HEK293 (cell line): ENCODE data around the gene ARFGEF2.

ENCODE experiments used
- KLF9 ChIP-seq: fragments of 450-650 bp; formaldehyde crosslinking; IDR thresholded peaks from 2 replicates; pipeline ENCODE4 v1.5.1; 2016; ENCODE audit warnings: missing biosample characterization, missing genetic modification characterization, low read depth
- YY2 ChIP-seq: fragments of 450-650 bp; formaldehyde crosslinking; IDR thresholded peaks from 2 replicates; pipeline ENCODE4 v1.5.1; 2016; ENCODE audit warnings: missing biosample characterization, missing genetic modification characterization
- ZBTB1 ChIP-seq: fragments of 450-650 bp; formaldehyde crosslinking; IDR thresholded peaks from 2 replicates; pipeline ENCODE4 v1.5.1; 2016; ENCODE audit warnings: missing biosample characterization, missing genetic modification characterization
- ZBTB21 ChIP-seq: fragments of 450-650 bp; formaldehyde crosslinking; IDR thresholded peaks from 2 replicates; pipeline ENCODE4 v1.5.1; 2017; ENCODE audit warnings: missing biosample characterization, missing genetic modification characterization
- ZNF133 ChIP-seq: fragments of 450-650 bp; formaldehyde crosslinking; IDR thresholded peaks from 2 replicates; pipeline ENCODE4 v1.5.1; 2016; ENCODE audit warnings: missing biosample characterization, missing genetic modification characterization
- ZNF155 ChIP-seq: fragments of 450-650 bp; formaldehyde crosslinking; IDR thresholded peaks from 2 replicates; pipeline ENCODE4 v1.5.1; 2016; ENCODE audit warnings: missing biosample characterization, missing genetic modification characterization
- TF ChIP-seq, protein P1 (sequence below): fragments of 450-650 bp; formaldehyde crosslinking; IDR thresholded peaks from 2 replicates; pipeline ENCODE4 v1.5.1; 2016; ENCODE audit warnings: missing biosample characterization, missing genetic modification characterization
- TF ChIP-seq, protein P2 (sequence below): IDR thresholded peaks from 2 replicates; pipeline ENCODE4 v1.6.1; 2011; ENCODE audit warnings: mild to moderate bottlenecking, low read depth, low read length, borderline replicate concordance
- TF ChIP-seq, protein P3 (sequence below): fragments of 450-650 bp; formaldehyde crosslinking; IDR thresholded peaks from 2 replicates; pipeline ENCODE4 v1.5.1; 2016; ENCODE audit warnings: missing biosample characterization, missing genetic modification characterization

DNA sequence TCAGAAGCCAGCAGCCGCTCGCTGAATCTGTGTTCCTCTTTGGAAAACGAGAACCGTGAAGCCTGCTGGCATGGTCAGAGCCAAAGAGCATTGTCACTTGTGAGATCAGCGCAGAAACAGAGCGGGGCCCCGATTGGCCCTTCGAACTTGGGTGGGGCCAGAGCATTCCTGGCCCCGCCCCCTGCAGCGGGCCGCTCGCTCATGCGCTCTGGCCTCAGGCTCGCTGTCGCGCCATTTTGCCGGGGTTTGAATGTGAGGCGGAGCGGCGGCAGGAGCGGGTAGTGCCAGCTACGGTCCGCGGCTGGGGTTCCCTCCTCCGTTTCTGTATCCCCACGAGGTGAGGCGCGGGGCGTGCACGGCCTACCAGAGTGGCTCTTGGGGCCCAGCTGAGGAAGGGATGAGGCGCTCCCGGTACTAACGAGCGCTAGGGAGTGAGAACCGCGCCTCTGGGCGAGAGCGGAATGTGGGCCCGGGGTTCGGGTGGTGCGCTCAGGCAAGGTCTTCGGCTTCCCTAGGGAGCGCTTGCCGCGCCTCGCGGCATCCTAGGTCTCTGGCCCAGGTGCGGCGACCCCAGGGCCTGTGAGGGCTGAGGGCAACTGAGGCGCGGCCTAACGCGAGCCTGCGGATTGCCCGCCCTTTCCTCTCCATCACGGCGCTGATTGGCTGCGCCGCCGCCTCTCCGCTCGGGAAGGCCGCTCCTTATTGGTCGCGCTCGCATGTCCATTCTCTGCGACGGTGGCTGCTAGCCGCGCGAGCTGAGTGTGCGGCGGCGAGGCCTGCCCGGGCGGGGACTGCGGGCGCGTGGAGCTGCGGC lies 124.8 kb downstream of the ARFGEF2 start, which contains the start of gene CSE1L:
- TF ChIP-seq KLF9 (tag by site-specific recombination) (peak; percentile 53), ZNF155 (no peak), ZBTB21 (tag by site-specific recombination) (no peak), ZNF133 (tag by site-specific recombination) (no peak), YY2 (peak; percentile 34; the same call in 1 of the 2 replicates), ZBTB1 (tag by site-specific recombination) (peak; percentile 62; the same call in 1 of the 2 replicates)
- TF ChIP-seq, protein P1, sequence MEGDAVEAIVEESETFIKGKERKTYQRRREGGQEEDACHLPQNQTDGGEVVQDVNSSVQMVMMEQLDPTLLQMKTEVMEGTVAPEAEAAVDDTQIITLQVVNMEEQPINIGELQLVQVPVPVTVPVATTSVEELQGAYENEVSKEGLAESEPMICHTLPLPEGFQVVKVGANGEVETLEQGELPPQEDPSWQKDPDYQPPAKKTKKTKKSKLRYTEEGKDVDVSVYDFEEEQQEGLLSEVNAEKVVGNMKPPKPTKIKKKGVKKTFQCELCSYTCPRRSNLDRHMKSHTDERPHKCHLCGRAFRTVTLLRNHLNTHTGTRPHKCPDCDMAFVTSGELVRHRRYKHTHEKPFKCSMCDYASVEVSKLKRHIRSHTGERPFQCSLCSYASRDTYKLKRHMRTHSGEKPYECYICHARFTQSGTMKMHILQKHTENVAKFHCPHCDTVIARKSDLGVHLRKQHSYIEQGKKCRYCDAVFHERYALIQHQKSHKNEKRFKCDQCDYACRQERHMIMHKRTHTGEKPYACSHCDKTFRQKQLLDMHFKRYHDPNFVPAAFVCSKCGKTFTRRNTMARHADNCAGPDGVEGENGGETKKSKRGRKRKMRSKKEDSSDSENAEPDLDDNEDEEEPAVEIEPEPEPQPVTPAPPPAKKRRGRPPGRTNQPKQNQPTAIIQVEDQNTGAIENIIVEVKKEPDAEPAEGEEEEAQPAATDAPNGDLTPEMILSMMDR (tag by site-specific recombination): peak; percentile 42
- TF ChIP-seq, protein P2, sequence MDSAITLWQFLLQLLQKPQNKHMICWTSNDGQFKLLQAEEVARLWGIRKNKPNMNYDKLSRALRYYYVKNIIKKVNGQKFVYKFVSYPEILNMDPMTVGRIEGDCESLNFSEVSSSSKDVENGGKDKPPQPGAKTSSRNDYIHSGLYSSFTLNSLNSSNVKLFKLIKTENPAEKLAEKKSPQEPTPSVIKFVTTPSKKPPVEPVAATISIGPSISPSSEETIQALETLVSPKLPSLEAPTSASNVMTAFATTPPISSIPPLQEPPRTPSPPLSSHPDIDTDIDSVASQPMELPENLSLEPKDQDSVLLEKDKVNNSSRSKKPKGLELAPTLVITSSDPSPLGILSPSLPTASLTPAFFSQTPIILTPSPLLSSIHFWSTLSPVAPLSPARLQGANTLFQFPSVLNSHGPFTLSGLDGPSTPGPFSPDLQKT: no peak
- TF ChIP-seq, protein P3, sequence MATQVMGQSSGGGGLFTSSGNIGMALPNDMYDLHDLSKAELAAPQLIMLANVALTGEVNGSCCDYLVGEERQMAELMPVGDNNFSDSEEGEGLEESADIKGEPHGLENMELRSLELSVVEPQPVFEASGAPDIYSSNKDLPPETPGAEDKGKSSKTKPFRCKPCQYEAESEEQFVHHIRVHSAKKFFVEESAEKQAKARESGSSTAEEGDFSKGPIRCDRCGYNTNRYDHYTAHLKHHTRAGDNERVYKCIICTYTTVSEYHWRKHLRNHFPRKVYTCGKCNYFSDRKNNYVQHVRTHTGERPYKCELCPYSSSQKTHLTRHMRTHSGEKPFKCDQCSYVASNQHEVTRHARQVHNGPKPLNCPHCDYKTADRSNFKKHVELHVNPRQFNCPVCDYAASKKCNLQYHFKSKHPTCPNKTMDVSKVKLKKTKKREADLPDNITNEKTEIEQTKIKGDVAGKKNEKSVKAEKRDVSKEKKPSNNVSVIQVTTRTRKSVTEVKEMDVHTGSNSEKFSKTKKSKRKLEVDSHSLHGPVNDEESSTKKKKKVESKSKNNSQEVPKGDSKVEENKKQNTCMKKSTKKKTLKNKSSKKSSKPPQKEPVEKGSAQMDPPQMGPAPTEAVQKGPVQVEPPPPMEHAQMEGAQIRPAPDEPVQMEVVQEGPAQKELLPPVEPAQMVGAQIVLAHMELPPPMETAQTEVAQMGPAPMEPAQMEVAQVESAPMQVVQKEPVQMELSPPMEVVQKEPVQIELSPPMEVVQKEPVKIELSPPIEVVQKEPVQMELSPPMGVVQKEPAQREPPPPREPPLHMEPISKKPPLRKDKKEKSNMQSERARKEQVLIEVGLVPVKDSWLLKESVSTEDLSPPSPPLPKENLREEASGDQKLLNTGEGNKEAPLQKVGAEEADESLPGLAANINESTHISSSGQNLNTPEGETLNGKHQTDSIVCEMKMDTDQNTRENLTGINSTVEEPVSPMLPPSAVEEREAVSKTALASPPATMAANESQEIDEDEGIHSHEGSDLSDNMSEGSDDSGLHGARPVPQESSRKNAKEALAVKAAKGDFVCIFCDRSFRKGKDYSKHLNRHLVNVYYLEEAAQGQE (tag by site-specific recombination): 0 out of 2 replicates have a peak, but pooled peaks have one; percentile 12
